Mammary epithelial cell (primary cell): ENCODE measurements around the gene PPARG.

Source experiments
- EZH2 ChIP-seq: IDR thresholded peaks from 2 replicates; pipeline ENCODE4 v1.6.1; 2012; ENCODE audit warnings: low read length, inconsistent platforms, borderline replicate concordance
- TF ChIP-seq, protein P1 (sequence below), 2 donors: IDR thresholded peaks in 1 of 2; conservative IDR thresholded peaks in 1 of 2; 2 replicates each; pipeline ENCODE4 v1.5.1; 2011 to 2012; ENCODE audit warnings: inconsistent platforms in 2 of 2, low read length in 2 of 2, mild to moderate bottlenecking in 2 of 2, control low read depth in 1 of 2, low read depth in 1 of 2; ENCODE audit not compliant: insufficient read depth in 1 of 2; ENCODE audit errors: extremely low read depth in 1 of 2

DNA sequence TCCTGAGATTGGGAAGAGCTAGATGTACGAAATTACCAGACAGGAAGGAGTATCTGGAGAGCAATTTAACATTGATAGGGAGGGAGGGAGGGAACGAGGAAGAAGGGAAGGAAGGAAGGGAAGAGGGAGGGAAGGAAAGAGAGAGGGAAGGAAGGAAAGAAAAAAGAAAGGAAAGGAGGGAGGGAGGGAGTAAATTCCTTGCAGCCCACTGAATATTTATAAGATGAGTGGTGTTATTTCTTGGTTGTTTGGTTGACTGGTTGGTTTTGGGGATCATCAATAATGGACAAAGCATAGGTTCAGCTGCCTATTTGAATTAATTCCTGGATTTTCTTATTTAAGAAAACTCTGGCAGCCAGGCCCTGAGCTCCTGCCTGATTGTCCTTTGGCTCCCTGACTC is 179.9 kb downstream of the PPARG start:
- TF ChIP-seq, protein P1, sequence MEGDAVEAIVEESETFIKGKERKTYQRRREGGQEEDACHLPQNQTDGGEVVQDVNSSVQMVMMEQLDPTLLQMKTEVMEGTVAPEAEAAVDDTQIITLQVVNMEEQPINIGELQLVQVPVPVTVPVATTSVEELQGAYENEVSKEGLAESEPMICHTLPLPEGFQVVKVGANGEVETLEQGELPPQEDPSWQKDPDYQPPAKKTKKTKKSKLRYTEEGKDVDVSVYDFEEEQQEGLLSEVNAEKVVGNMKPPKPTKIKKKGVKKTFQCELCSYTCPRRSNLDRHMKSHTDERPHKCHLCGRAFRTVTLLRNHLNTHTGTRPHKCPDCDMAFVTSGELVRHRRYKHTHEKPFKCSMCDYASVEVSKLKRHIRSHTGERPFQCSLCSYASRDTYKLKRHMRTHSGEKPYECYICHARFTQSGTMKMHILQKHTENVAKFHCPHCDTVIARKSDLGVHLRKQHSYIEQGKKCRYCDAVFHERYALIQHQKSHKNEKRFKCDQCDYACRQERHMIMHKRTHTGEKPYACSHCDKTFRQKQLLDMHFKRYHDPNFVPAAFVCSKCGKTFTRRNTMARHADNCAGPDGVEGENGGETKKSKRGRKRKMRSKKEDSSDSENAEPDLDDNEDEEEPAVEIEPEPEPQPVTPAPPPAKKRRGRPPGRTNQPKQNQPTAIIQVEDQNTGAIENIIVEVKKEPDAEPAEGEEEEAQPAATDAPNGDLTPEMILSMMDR (conservative IDR thresholded peaks at IDR 0.05 in 1 of 2, IDR thresholded peaks at IDR 0.05 in 1 of 2; ENCODE audit: extremely low read depth in 1 of 2, insufficient read depth in 1 of 2, low read depth in 1 of 2, low read length in 2 of 2), result no peak
- no peak for TF ChIP-seq EZH2
